Measurements from ENCODE around the gene SMG1. TPM values are rescaled to one million over a fixed set of nuclear protein-coding genes. Genes with fewer than 3 reads are reported as not detected.

Gene SMG1
- total and polyA plus RNA-seq, 12 donors, result 11.7 to 58.2 (median 50.2) TPM

DNA sequence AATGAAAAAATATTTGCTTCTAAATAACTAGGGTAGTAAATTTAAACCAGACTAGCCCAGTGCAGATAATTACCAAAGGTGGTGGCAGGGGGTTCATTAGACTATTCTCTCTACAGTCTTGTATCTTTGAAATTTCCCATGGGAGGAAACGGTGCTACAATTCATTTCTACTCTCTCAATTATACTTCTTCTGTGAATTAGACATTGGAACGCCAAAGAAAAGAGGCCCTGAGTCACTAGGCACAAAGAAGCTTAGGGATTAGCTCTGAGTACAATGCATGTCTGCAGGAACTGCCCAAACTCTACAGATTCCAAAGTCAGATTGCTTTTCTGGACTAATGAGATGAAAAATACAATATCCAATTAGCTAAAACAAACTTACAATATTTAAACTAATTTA is 94.2 kb downstream of the SMG1 start:
- Histone ChIP-seq H3K27me3 (no peaks in the 10 kb centered on the region), H3K4me1 (no peaks in the 10 kb centered on the region), H3K9me3 (no peaks in the 10 kb centered on the region), H3K36me3 (peaks cover 0 to 100% (median 88%) of the 10 kb centered on the region in 9 donors), H3K27ac (no peak overlapping the region), H3K4me3 (no peak overlapping the region)
- no peak for TF ChIP-seq CTCF (IDR thresholded peaks at IDR 0.05)
- intact Hi-C loops (cut with DNase I), result no loop called here
- ATAC-seq (no peak), DNase-seq (no peak)
- 74 to 78% methylated on average over 2 of the region's 2 CpGs for WGBS, 2 donors

DNA sequence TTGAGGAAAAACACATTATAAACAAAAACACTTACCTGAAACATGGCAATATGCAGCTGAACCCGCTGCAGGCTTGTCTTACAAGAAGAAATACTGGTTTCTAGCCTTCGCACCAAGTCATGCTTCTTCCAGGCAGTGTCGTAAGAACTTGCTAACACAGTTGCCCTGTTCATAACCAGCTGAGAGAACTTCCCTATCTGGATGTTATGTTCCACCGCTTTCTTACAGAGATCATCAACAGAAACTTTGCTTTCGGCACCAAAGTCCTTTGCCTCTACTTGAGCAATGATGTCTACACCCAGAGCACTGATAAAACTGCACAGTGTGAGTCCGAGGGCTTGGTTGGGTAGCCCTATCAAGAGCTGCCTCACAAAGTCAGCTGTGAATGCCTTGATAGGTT is 97.0 kb downstream of the SMG1 start:
- no peaks in the 10 kb centered on the region for H3K4me1 ChIP-seq
- no peak for TF ChIP-seq CTCF (IDR thresholded peaks at IDR 0.05)
- H3K9me3 ChIP-seq, result no peaks in the 10 kb centered on the region
- intact Hi-C loops (cut with DNase I), result no loop called here
- ATAC-seq, result no peak
- H3K27ac ChIP-seq, result no peak overlapping the region
- H3K36me3 ChIP-seq, result peaks cover 0 to 76% (median 62%) of the 10 kb centered on the region in 9 donors
- 93 to 95% methylated on average over 6 of the region's 6 CpGs for WGBS, 2 donors
- DNase-seq, result no peak
- no peak overlapping the region for H3K4me3 ChIP-seq
- H3K27me3 ChIP-seq, result no peaks in the 10 kb centered on the region

GRCh38 chr16:18827890-18828289 is 98.3 kb downstream of the SMG1 start:
- Histone ChIP-seq H3K4me3 (no peak overlapping the region), H3K4me1 (no peaks in the 10 kb centered on the region), H3K27ac (no peak overlapping the region), H3K27me3 (no peaks in the 10 kb centered on the region), H3K36me3 (peaks cover 0 to 63% (median 49%) of the 10 kb centered on the region in 9 donors), H3K9me3 (no peaks in the 10 kb centered on the region)
- intact Hi-C loops (cut with DNase I), result no loop called here
- WGBS, 2 donors, result 82 to 88% methylated on average over 4 of the region's 4 CpGs
- TF ChIP-seq CTCF (IDR thresholded peaks at IDR 0.05), result no peak
- DNase-seq (no peak), ATAC-seq (no peak)

GRCh38 chr16:18816286-18816685 is 109.9 kb downstream of the SMG1 start:
- intact Hi-C loops (cut with DNase I), result loop anchor here in 3 of 10 donors (5.0 to 10.0 kb wide), 2 partner anchors 36 to 49 kb away; no protein-coding TSS in a partner anchor

More at GRCh38 chr16:18816286-18816685, 109.9 kb downstream of the SMG1 start:
- no peak for ATAC-seq
- DNase-seq, result no peak
- H3K27ac ChIP-seq, result no peak overlapping the region
- H3K4me3 ChIP-seq, result no peak overlapping the region
- 73 to 76% methylated on average over 3 of the region's 3 CpGs for WGBS, 2 donors
- peaks cover 0 to 94% (median 59%) of the 10 kb centered on the region in 9 donors for H3K36me3 ChIP-seq
- H3K4me1 ChIP-seq, result peaks cover 0 to 8% (median 0%) of the 10 kb centered on the region in 9 donors
- TF ChIP-seq CTCF (IDR thresholded peaks at IDR 0.05), result no peak
- H3K27me3 ChIP-seq, result no peaks in the 10 kb centered on the region
- no peaks in the 10 kb centered on the region for H3K9me3 ChIP-seq

Data from heart right ventricle (tissue), 16 donors.